Stimulated activated memory B cell treated with anti-CD40 and anti-IgM and Interleukin-4, amounts not matched to agents 10 μg/mL and 1 μg/mL and 100 μg/mL, for 72 hours (primary cell): ENCODE results near the gene DDX1.

Experiments
- ATAC-seq: fragments of 150-1000 bp; cut with Tn5 transposase; 2 replicates; pipeline ENCODE4 v1.10.0; 2021
- H3K27ac Mint-ChIP-seq: one replicate; pipeline ENCODE4 v1.8.0; 2022; ENCODE audit warnings: mild to moderate bottlenecking, mixed read lengths
- H3K27me3 Mint-ChIP-seq: one replicate; pipeline ENCODE4 v1.8.0; 2022; ENCODE audit warnings: mixed read lengths
- H3K36me3 Mint-ChIP-seq: one replicate; pipeline ENCODE4 v1.8.0; 2022; ENCODE audit warnings: mixed read lengths
- H3K4me1 Mint-ChIP-seq: one replicate; pipeline ENCODE4 v1.8.0; 2022; ENCODE audit warnings: mixed read lengths
- H3K4me3 Mint-ChIP-seq: one replicate; pipeline ENCODE4 v1.8.0; 2022; ENCODE audit warnings: mild to moderate bottlenecking, moderate library complexity, mixed read lengths
- H3K9me3 Mint-ChIP-seq: one replicate; pipeline ENCODE4 v1.8.0; 2022; ENCODE audit warnings: mixed read lengths

The DDX1 gene

GRCh38 chr2:15647622-15648590, 56.2 kb downstream of the DDX1 start:
- Mint-ChIP-seq H3K27ac (peak overlapping the region; percentile 15), H3K4me3 (no peak overlapping the region), H3K36me3 (no peaks in the 10 kb centered on the region), H3K4me1 (no peaks in the 10 kb centered on the region), H3K27me3 (no peaks in the 10 kb centered on the region), H3K9me3 (no peaks in the 10 kb centered on the region)
- no peak for ATAC-seq

- no peaks in the 10 kb centered on the region for H3K36me3 Mint-ChIP-seq
Observed at GRCh38 chr2:15648593-15649525, 57.2 kb downstream of the DDX1 start.

GRCh38 chr2:15649561-15650255, 58.0 kb downstream of the DDX1 start:
- no peaks in the 10 kb centered on the region for H3K4me1 Mint-ChIP-seq
- H3K36me3 Mint-ChIP-seq = no peaks in the 10 kb centered on the region
- no peak overlapping the region for H3K27ac Mint-ChIP-seq
- H3K27me3 Mint-ChIP-seq = no peaks in the 10 kb centered on the region
- H3K4me3 Mint-ChIP-seq = no peak overlapping the region
- H3K9me3 Mint-ChIP-seq = no peaks in the 10 kb centered on the region
- ATAC-seq = no peak

More at GRCh38 chr2:15648593-15649525, 57.2 kb downstream of the DDX1 start:
- peak overlapping the region; percentile 15 for H3K27ac Mint-ChIP-seq
- no peaks in the 10 kb centered on the region for H3K4me1 Mint-ChIP-seq
- no peak for ATAC-seq
- no peaks in the 10 kb centered on the region for H3K27me3 Mint-ChIP-seq
- no peak overlapping the region for H3K4me3 Mint-ChIP-seq
- H3K9me3 Mint-ChIP-seq = no peaks in the 10 kb centered on the region

GRCh38 chr2:15650616-15651366, 59.1 kb downstream of the DDX1 start:
- H3K27ac Mint-ChIP-seq = no peak overlapping the region
- ATAC-seq = no peak
- H3K36me3 Mint-ChIP-seq = no peaks in the 10 kb centered on the region
- no peaks in the 10 kb centered on the region for H3K27me3 Mint-ChIP-seq
- H3K4me3 Mint-ChIP-seq = no peak overlapping the region
- H3K4me1 Mint-ChIP-seq = no peaks in the 10 kb centered on the region
- H3K9me3 Mint-ChIP-seq = no peaks in the 10 kb centered on the region

GRCh38 chr2:15651367-15651727, 59.7 kb downstream of the DDX1 start:
- no peak overlapping the region for H3K27ac Mint-ChIP-seq
- H3K27me3 Mint-ChIP-seq = no peaks in the 10 kb centered on the region
- no peaks in the 10 kb centered on the region for H3K36me3 Mint-ChIP-seq
- H3K9me3 Mint-ChIP-seq = no peaks in the 10 kb centered on the region
- H3K4me3 Mint-ChIP-seq = no peak overlapping the region
- H3K4me1 Mint-ChIP-seq = no peaks in the 10 kb centered on the region
- ATAC-seq = no peak

- Mint-ChIP-seq H3K9me3 (no peaks in the 10 kb centered on the region), H3K4me3 (no peak overlapping the region), H3K27ac (no peak overlapping the region), H3K4me1 (no peaks in the 10 kb centered on the region), H3K27me3 (no peaks in the 10 kb centered on the region), H3K36me3 (no peaks in the 10 kb centered on the region)
- ATAC-seq = no peak
Observed at GRCh38 chr2:15652252-15652651, 60.6 kb downstream of the DDX1 start.

GRCh38 chr2:15652801-15653200, 61.1 kb downstream of the DDX1 start:
- ATAC-seq = no peak
- Mint-ChIP-seq H3K4me1 (no peaks in the 10 kb centered on the region), H3K27ac (no peak overlapping the region), H3K36me3 (no peaks in the 10 kb centered on the region), H3K4me3 (no peak overlapping the region), H3K27me3 (no peaks in the 10 kb centered on the region), H3K9me3 (no peaks in the 10 kb centered on the region)

GRCh38 chr2:15653806-15654726, 62.4 kb downstream of the DDX1 start:
- H3K36me3 Mint-ChIP-seq = no peaks in the 10 kb centered on the region
- no peaks in the 10 kb centered on the region for H3K4me1 Mint-ChIP-seq
- H3K4me3 Mint-ChIP-seq = no peak overlapping the region
- no peaks in the 10 kb centered on the region for H3K27me3 Mint-ChIP-seq
- no peak overlapping the region for H3K27ac Mint-ChIP-seq
- peaks cover 5% of the 10 kb centered on the region for H3K9me3 Mint-ChIP-seq
- no peak for ATAC-seq

GRCh38 chr2:15654727-15655073, 63.0 kb downstream of the DDX1 start:
- Mint-ChIP-seq H3K4me3 (no peak overlapping the region), H3K4me1 (no peaks in the 10 kb centered on the region), H3K27me3 (no peaks in the 10 kb centered on the region), H3K36me3 (no peaks in the 10 kb centered on the region), H3K27ac (no peak overlapping the region), H3K9me3 (peaks cover 6% of the 10 kb centered on the region)
- ATAC-seq = no peak

GRCh38 chr2:15655123-15655887, 63.6 kb downstream of the DDX1 start:
- no peak overlapping the region for H3K27ac Mint-ChIP-seq
- H3K4me1 Mint-ChIP-seq = no peaks in the 10 kb centered on the region
- no peaks in the 10 kb centered on the region for H3K36me3 Mint-ChIP-seq
- H3K27me3 Mint-ChIP-seq = no peaks in the 10 kb centered on the region
- H3K9me3 Mint-ChIP-seq = peaks cover 6% of the 10 kb centered on the region
- H3K4me3 Mint-ChIP-seq = no peak overlapping the region
- ATAC-seq = no peak

- Mint-ChIP-seq H3K9me3 (peaks cover 6% of the 10 kb centered on the region), H3K27me3 (no peaks in the 10 kb centered on the region), H3K27ac (no peak overlapping the region), H3K36me3 (no peaks in the 10 kb centered on the region), H3K4me1 (no peaks in the 10 kb centered on the region), H3K4me3 (no peak overlapping the region)
- ATAC-seq = no peak
Observed at GRCh38 chr2:15656090-15656489, 64.4 kb downstream of the DDX1 start.

- ATAC-seq = no peak
- H3K27ac Mint-ChIP-seq = no peak overlapping the region
- peaks cover 6% of the 10 kb centered on the region for H3K9me3 Mint-ChIP-seq
- H3K4me3 Mint-ChIP-seq = no peak overlapping the region
- no peaks in the 10 kb centered on the region for H3K36me3 Mint-ChIP-seq
- no peaks in the 10 kb centered on the region for H3K27me3 Mint-ChIP-seq
- H3K4me1 Mint-ChIP-seq = no peaks in the 10 kb centered on the region
Observed at GRCh38 chr2:15657759-15658158, 66.1 kb downstream of the DDX1 start.

- Mint-ChIP-seq H3K4me1 (no peaks in the 10 kb centered on the region), H3K27ac (no peak overlapping the region), H3K9me3 (peaks cover 9% of the 10 kb centered on the region), H3K4me3 (no peak overlapping the region), H3K36me3 (no peaks in the 10 kb centered on the region), H3K27me3 (no peaks in the 10 kb centered on the region)
- ATAC-seq = no peak
Observed at GRCh38 chr2:15658911-15659310, 67.2 kb downstream of the DDX1 start.
